Measurements from ENCODE around the gene CAMK1D.

CAMK1D gene

DNA sequence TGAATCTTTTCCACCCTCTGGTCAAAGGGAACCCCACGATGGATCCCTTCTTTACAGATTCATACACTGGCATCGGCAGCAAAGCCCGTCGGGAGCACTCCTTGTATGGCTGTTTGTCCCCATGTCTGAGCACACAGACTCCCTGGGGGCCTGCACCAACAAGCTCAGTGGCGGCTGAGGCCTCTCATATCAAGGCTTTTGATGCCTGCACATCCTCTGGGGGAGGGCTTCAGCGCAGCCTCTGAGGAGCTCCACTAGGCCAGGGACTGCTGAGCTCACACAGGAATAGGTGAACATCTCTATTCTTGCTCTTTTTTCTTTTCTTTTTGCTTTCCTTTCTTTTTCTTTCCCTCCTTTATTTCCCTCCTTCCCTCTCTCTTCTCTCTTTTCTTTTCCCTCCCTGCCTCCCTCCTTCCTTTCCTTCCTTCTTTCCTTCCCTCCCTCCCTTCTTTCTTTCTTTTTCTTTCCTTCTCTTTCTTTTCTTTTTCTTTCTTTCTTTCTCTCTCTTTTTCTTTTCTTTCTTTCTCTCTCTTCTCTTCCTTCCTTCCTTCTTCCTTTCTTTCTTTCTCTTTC, 477.5 kb downstream of the CAMK1D start:
- DNase-seq (ENCODE audit: low spot score) = no peak

DNA sequence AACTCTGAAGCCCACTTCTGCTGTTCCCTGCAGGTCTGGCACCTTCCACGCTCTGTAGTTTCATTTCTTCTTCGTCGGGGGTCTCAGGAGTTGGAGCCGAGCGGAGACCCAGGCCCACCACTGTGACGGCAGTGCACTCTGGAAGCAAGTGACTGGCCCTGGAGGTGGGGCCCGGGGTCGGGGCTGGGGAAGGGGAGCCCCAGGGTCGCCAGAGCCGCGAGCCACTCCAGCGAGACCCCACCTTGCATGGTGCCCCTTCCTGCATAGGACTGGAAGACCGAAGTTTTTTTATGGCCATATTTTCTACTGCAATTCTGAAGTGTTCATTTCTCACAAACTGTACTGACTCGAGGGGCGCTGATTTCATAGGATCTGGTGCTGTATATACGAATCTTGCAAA, 479.4 kb downstream of the CAMK1D start:
- DNase-seq (ENCODE audit: low spot score) = no peak

DNA sequence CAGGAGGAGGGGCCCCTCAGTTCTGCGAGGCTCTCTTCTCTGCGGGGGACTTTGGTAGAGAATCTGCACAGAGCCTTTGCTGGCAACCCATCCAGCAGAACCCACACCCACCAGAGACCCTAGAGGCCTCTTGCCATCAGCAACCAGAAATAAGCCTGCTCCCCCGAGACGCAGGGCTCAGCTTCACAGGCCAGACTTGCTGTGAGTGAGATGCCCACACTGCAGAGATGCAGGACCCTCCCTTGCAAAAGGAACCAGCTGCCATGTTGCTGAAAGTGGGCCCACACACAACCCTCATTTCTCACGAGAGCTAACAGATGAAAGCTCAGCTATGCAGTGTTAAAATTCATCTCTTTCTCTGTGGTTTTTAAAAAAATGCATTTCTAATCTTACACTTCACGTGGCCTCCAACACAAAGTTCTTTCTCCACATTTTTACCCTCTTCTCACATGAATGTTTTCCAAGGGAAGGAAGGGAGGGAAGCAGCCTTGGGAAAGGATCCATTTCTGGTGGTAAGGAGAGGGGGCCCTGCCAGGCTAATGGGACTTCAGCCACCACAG, 480.6 kb downstream of the CAMK1D start:
- no peak for DNase-seq (ENCODE audit: low spot score)

- no peak for DNase-seq (ENCODE audit: low spot score)
Measured at GRCh38 chr10:12832096-12832495, 482.7 kb downstream of the CAMK1D start.

DNA sequence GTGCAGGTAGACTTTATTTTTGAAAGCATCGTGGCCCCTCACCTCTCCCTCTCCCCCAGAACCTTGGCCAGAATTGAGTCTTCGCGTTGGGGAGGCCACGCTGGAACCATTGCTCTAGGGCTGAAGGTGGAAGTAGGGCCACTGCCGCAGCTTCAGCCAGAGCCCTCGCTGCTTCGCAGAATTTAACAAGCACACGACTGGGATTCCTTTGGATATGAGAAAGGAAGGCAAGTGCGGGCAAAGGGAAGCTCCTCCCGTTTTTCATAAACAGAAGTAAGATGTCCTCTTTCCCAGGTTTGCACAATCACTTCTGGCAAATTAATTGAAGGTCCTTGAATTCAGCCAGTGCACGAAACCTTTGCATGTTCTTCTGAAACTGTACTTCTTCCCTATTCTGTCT, 484.1 kb downstream of the CAMK1D start:
- DNase-seq (ENCODE audit: low spot score) = no peak

- DNase-seq (ENCODE audit: low spot score) = no peak
Measured at GRCh38 chr10:12834116-12834665, 484.8 kb downstream of the CAMK1D start.

DNA sequence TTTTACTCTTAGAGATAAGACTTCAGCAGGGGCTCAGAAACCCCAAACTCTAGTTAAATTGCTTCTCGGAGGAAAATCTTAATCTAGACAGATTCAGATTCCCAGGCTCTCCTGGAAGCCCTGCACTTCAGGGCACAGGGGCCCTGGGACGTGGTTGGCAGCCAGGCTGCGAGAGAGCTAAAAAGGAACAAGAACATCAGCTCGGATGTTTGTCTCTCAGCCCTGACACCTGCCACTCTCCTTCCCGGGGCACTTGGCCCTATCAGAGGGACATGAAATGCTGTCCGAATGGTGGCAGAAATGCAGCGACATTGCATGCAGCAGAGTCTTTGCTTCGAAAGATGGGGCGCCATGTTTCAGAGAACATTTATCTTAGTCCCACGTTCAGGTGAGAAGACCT, 485.4 kb downstream of the CAMK1D start:
- no peak for DNase-seq (ENCODE audit: low spot score)

DNA sequence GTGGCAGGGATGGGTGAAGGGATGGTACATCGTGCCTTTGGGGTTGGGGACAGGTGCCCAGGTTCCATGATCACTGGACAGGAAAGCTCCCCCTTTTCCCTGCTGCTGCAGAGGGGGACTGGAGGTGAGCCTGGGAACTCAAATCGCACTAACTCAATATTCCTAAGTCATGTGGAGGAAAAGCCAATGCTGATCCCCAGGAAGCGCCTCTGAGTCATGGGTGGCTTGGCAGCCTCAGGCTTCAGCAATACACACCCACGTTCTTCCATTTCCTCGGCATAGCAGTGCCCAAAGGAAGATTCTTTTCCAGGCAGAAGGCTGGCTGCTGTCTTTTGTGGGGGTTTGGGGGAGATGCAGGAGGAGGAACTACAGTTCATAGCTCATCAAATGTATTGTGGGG, 486.4 kb downstream of the CAMK1D start:
- DNase-seq (ENCODE audit: low spot score) = no peak

DNA sequence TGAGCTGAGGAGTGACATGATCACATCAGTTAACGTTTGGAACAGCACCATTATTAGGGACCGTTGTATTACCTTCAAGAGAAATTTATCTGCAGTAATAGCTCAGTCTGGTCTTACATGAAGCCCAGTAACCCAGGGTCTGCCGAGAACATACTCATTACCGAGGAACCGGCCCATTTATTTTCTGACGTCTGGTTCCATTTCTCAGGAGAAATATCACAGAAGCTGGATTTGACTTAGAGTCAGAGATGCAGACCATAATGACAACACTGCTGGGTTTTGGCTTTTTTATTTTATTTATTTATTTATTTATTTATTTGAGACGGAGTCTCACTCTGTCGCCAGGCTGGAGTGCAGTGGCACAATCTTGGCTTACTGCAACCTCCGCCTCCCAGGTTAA, 489.0 kb downstream of the CAMK1D start:
- DNase-seq (ENCODE audit: low spot score) = no peak

- no peak for DNase-seq (ENCODE audit: low spot score)
Measured at GRCh38 chr10:12838995-12839927, 489.9 kb downstream of the CAMK1D start.

GRCh38 chr10:12839941-12840611, 490.7 kb downstream of the CAMK1D start:
- DNase-seq (ENCODE audit: low spot score) = no peak

DNA sequence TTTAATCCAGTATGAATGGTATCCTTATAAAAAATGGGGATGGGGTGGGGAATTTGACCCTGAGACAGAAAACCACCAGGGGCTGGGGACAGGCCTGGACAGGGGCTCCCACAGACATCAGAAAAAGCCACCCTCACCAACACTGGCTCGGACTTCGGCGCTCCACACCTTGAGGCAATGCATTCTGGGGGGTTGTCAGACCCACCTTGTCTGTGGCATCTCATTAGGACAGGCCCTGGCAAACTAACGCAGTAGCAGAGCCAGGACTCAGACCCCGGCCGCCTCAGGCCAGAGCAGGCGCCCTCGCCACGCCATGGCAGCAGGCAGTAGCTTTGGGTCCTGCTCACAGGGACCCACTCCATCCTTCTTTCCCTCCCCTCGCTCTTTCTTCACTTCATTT, 492.1 kb downstream of the CAMK1D start:
- no peak for DNase-seq (ENCODE audit: low spot score)

DNA sequence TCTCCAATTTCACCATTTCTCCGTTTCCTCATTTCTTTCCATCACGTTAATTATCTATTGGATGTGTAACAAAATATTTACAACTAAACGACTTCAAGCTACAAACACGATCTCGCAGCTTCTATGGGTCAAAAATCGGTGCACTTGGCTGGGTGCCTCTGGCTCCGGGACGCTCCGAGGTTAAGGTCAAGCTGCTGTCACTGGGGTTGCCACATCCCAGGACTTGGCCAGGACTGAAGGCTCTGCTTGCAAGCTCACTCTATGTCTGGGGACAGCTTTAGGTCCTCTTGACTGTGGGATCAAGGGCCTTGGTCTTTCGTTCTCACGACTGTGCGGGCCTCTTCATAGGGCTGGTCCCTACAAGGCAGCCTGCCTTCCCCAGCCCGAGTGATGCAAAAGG, 492.5 kb downstream of the CAMK1D start:
- DNase-seq (ENCODE audit: low spot score) = no peak

- DNase-seq (ENCODE audit: low spot score) = no peak
Measured at GRCh38 chr10:12842310-12842709, 493.0 kb downstream of the CAMK1D start.

DNA sequence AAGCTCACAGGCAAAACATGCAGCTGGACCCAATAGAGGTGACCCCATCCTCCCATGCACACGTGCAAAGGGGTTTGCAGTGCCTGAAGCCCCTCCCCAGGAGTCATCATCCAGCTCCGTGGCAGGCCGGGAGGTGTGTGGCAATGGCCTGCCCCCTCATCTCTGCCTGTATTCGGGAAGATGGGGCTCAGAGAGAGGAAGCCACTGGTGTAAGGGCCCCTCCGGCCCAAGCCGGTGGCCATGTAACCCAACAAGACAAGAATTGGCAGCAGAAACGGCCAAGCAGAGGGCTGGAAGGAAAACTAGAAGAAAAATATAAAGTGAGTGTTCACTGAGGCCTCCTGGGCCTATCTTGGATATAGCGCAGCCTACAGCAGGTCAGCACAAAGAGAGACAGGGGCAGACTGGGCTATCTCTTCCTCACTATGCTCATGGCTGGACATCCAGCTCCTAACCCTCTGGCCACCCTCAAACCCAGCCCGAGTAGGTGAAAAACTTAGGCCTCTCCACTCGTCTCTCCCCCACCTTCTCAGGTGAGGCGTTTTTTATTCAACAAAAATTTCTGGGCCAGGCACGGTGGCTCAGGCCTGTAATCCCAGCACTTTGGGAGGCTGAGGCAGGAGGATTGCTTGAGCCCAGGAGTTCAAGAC, 494.1 kb downstream of the CAMK1D start:
- no peak for DNase-seq (ENCODE audit: low spot score)

- no peak for DNase-seq (ENCODE audit: low spot score)
Measured at GRCh38 chr10:12844811-12845483, 495.6 kb downstream of the CAMK1D start.

DNA sequence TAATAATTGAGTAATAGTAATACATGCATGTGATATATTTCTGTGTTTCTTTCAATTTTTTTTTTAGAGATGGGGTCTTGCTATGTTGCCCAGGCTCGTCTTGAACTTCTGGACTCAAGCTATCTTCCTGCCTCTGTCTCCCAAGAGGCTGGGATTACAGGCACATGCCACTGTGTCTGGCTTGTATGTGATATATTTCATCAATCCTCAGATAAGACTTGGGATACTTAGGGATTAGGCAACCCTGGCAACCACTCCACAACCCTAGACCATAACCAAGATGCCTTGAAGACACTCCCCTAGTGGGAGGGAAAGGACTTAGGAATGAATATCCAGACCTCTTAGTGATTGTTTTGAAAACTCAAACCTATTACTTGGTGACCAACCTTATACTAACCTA, 497.4 kb downstream of the CAMK1D start:
- no peak for DNase-seq (ENCODE audit: low spot score)

GRCh38 chr10:12847361-12847975, 498.1 kb downstream of the CAMK1D start:
- DNase-seq (ENCODE audit: low spot score) = peak; percentile 31

DNA sequence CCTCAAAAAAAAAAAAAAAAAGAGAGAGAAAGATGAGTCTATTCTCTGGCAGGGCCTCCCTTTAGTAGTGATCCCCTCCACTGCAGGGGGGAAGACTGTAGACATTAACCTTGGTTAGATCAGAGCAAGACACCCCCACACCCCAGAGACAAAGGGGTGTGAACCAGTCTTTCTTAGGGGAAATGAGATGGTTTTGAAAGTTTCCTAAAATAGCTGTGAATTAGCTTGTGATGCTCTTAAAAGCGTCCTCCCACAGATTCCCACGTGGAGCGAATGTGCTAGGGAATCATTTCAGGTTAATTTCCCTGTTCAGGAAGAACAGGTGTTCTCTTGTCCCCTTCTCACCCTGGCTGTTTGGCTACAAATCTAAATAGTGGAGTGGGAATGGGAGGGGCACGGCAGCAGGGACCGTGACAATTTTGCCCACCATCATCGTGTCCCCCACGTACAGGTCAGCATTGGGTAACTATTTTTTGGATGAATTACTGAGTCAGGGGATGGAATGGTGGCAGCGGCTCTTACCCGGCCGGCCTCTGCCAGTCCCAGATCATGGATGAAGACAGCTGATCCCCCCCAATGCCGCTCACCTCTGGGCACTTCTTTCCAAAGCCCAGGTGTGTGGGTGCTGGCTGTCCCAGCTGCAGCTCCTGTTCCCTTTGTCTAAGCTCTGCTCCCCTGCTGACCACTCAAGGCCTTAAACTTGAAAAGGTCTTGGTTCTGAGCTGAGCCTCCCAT, 499.3 kb downstream of the CAMK1D start:
- DNase-seq (ENCODE audit: low spot score) = no peak
